ENCODE data around the gene ZNF783.
"Not testable (repeated sequence)": the region's sequence is repeated elsewhere in the genome, so short reads cannot be mapped to it uniquely, and the experiment has no call there.

DNA sequence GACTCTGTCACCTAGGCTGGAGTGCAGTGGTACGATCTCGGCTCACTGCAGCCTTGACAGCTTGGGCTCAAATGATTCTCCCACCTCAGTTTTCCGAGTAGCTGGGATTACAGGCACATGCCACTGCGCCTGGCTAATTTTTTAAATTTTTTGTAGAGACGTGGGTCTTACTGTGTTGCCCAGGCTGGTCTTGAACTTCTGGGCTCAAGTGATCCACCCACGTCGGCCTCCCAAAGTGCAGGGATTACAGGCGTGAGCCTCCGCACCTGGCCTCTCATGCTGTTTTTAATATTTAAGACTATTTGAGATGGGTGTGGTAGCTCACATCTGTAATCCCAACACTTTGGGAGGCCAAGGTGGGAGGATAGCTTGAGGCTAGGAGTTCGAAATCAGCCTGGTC is 10.5 kb upstream of the ZNF783 start:
- TF ChIP-seq, protein P1, sequence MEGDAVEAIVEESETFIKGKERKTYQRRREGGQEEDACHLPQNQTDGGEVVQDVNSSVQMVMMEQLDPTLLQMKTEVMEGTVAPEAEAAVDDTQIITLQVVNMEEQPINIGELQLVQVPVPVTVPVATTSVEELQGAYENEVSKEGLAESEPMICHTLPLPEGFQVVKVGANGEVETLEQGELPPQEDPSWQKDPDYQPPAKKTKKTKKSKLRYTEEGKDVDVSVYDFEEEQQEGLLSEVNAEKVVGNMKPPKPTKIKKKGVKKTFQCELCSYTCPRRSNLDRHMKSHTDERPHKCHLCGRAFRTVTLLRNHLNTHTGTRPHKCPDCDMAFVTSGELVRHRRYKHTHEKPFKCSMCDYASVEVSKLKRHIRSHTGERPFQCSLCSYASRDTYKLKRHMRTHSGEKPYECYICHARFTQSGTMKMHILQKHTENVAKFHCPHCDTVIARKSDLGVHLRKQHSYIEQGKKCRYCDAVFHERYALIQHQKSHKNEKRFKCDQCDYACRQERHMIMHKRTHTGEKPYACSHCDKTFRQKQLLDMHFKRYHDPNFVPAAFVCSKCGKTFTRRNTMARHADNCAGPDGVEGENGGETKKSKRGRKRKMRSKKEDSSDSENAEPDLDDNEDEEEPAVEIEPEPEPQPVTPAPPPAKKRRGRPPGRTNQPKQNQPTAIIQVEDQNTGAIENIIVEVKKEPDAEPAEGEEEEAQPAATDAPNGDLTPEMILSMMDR (IDR thresholded peaks at IDR 0.05; ENCODE audit: insufficient read depth, low read length, poor library complexity, severe bottlenecking), result not testable (repeated sequence)
- not testable (repeated sequence) for TF ChIP-seq EZH2phosphoT487 (conservative IDR thresholded peaks at IDR 0.05; ENCODE audit: low read length)

Data from SU-DHL-6 (cell line).